HepG2 (cell line): Measurements from ENCODE around the gene SLC2A5. TPM values are rescaled to one million over a fixed set of nuclear protein-coding genes. Genes with fewer than 3 reads are reported as not detected.

Experiments
- ATF7 ChIP-seq, 2 experiments: fragments of 450-650 bp in 1 of 2; sonication (generic) in 1 of 2; formaldehyde crosslinking in 1 of 2; IDR thresholded peaks; 2 replicates each; pipeline versions ENCODE4 v1.4.0 to v1.6.1; 2016 to 2020; ENCODE audit warnings: antibody characterized with exemption in 1 of 2, mild to moderate bottlenecking in 1 of 2, missing genetic modification reagents in 1 of 2
- NBN ChIP-seq: fragments of 450-650 bp; conservative IDR thresholded peaks from 2 replicates; pipeline ENCODE4 v1.6.1; 2017
- NR2F6 ChIP-seq, 2 experiments: IDR thresholded peaks; 2 replicates each; pipeline ENCODE4 v1.6.1; 2016; ENCODE audit warnings: antibody characterized with exemption in 1 of 2, mild to moderate bottlenecking in 1 of 2
- PCBP2 ChIP-seq: fragments of 200-400 bp; formaldehyde crosslinking; optimal IDR thresholded peaks from 2 replicates; pipeline ENCODE3; 2018; ENCODE audit warnings: low read length, low read depth; ENCODE audit not compliant: poor library complexity, severe bottlenecking
- SIX1 ChIP-seq: sonication (generic); formaldehyde crosslinking; IDR thresholded peaks from 2 replicates; pipeline ENCODE4 v1.4.0; 2020; ENCODE audit warnings: missing genetic modification reagents, borderline replicate concordance
- SSRP1 ChIP-seq: IDR thresholded peaks from 2 replicates; pipeline ENCODE4 v1.6.1; 2016; ENCODE audit warnings: control low read depth
- TBX2 ChIP-seq: sonication (generic); formaldehyde crosslinking; IDR thresholded peaks from 2 replicates; pipeline ENCODE4 v1.5.0; 2020; ENCODE audit warnings: missing genetic modification reagents, mild to moderate bottlenecking, borderline replicate concordance
- TCF12 ChIP-seq, 2 experiments: fragments of 450-650 bp in 1 of 2; sonication (generic) in 1 of 2; formaldehyde crosslinking in 1 of 2; IDR thresholded peaks; 2 replicates each; pipeline versions ENCODE4 v1.6.1 to v1.8.0; 2017 to 2022; ENCODE audit warnings: antibody characterized with exemption in 1 of 2, mild to moderate bottlenecking in 1 of 2, missing genetic modification reagents in 1 of 2, moderate library complexity in 1 of 2
- ZNF143 ChIP-seq: sonication (generic); formaldehyde crosslinking; IDR thresholded peaks from 2 replicates; pipeline ENCODE4 v1.4.0; 2020; ENCODE audit warnings: missing genetic modification reagents
- ZNF335 ChIP-seq: sonication (generic); formaldehyde crosslinking; IDR thresholded peaks from 2 replicates; pipeline ENCODE4 v1.4.0; 2020; ENCODE audit warnings: missing genetic modification reagents
- ZNF530 ChIP-seq: sonication (generic); formaldehyde crosslinking; IDR thresholded peaks from 2 replicates; pipeline ENCODE4 v1.5.0; 2020; ENCODE audit warnings: low read depth, mild to moderate bottlenecking, missing genetic modification reagents
- polyA plus RNA-seq, 8 experiments: library from polyadenylated mRNA; depleted of rRNA in 3 of 8; stranded (reverse) in 7 of 8; unstranded in 1 of 8; fragments of >200 nt; fragmentation: Illumina TruSeq in 4 of 8; extraction: Trizol in 4 of 8; gene quantifications; 2 replicates each; pipeline versions ENCODE4 v1.2.1 to v1.2.3, GENCODE V29; 2011 to 2016; ENCODE audit warnings: low read depth in 4 of 8, missing spikeins in 1 of 8, mixed read lengths in 1 of 8; ENCODE audit not compliant: insufficient read depth in 1 of 8
- total RNA-seq, 5 experiments: library from RNA; depleted of rRNA; stranded (reverse); fragments of >200 nt; fragmentation: Illumina TruSeq; extraction: Trizol; gene quantifications; 2 replicates each; pipeline ENCODE4 v1.2.3, GENCODE V29; 2016; ENCODE audit warnings: low read depth in 1 of 5
- TF ChIP-seq, protein P1 (sequence below): sonication (generic); formaldehyde crosslinking; IDR thresholded peaks from 2 replicates; pipeline ENCODE4 v1.5.0; 2020; ENCODE audit warnings: mild to moderate bottlenecking, missing genetic modification reagents
- TF ChIP-seq, protein P2 (sequence below): sonication (generic); formaldehyde crosslinking; IDR thresholded peaks from 2 replicates; pipeline ENCODE4 v1.8.0; 2022; ENCODE audit warnings: missing genetic modification reagents, mild to moderate bottlenecking, moderate library complexity, borderline replicate concordance
- TF ChIP-seq, protein P3 (sequence below): sonication (generic); formaldehyde crosslinking; IDR thresholded peaks from 2 replicates; pipeline ENCODE4 v1.4.0; 2020; ENCODE audit warnings: missing genetic modification reagents, mild to moderate bottlenecking, borderline replicate concordance
- TF ChIP-seq, protein P4 (sequence below): sonication (generic); formaldehyde crosslinking; IDR thresholded peaks from 2 replicates; pipeline ENCODE4 v1.4.0; 2020; ENCODE audit warnings: missing genetic modification reagents, mild to moderate bottlenecking, borderline replicate concordance
- TF ChIP-seq, protein P5 (sequence below): sonication (generic); formaldehyde crosslinking; IDR thresholded peaks from 2 replicates; pipeline ENCODE4 v1.9.0; 2021; ENCODE audit warnings: missing genetic modification reagents, mild to moderate bottlenecking, borderline replicate concordance
- TF ChIP-seq, protein P6 (sequence below): IDR thresholded peaks from 2 replicates; pipeline ENCODE4 v1.6.1; 2018; ENCODE audit warnings: missing genetic modification reagents

Gene SLC2A5
- total and polyA plus RNA-seq, 2 of the 13 experiments (the other 11 are each of a cell fraction or from before 2014, with no cell fraction given): 0.04 to 0.54 TPM

DNA sequence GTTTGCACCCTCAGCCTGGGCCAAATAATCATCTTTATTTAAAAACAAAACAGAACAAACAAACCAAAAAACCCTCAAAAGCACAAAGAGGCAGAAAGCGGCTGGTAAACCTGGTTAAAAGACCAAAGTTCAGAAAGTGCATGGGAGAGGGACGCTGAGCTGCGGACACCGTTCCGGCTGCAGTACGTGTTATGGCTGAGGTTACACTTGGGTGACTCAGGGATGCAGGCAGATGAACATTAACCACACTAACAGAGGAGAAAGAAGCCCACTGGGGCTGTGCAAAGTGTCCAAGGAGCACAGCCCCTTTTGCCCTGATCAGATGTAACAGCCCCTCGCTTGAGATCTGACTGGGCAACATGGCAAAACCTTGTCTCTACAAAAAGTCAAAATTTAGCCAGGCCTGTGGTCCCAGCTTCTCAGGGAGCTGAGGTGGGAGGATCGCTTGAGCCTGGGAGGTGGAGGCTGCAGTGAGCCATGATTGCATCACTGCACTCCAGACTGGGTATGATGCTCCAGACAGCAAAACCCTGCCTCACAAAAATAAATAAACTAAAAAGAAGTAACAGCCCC lies 31.1 kb upstream of the SLC2A5 start (continued):
- TF ChIP-seq TCF12 (IDR thresholded peaks at IDR 0.05) (no peak), TCF12 (CRISPR knock-in tag; IDR thresholded peaks at IDR 0.05) (no peak), PCBP2 (no peak), TBX2 (CRISPR knock-in tag) (peak; percentile 77), ZNF530 (CRISPR knock-in tag) (no peak), ATF7 (IDR thresholded peaks at IDR 0.05) (no peak), ATF7 (CRISPR knock-in tag; IDR thresholded peaks at IDR 0.05) (0 out of 2 replicates have a peak, but pooled peaks have one; percentile 22), NBN (no peak), ZNF143 (no peak), ZNF335 (CRISPR knock-in tag) (no peak), NR2F6 (IDR thresholded peaks at IDR 0.05) (peak; percentile 36; the same call in 1 of the 2 replicates), NR2F6 (CRISPR knock-in tag; IDR thresholded peaks at IDR 0.05) (peak; percentile 52; the same call in 1 of the 2 replicates), SIX1 (CRISPR knock-in tag) (0 out of 2 replicates have a peak, but pooled peaks have one; percentile 20), SSRP1 (CRISPR knock-in tag) (no peak)
- TF ChIP-seq, protein P1, sequence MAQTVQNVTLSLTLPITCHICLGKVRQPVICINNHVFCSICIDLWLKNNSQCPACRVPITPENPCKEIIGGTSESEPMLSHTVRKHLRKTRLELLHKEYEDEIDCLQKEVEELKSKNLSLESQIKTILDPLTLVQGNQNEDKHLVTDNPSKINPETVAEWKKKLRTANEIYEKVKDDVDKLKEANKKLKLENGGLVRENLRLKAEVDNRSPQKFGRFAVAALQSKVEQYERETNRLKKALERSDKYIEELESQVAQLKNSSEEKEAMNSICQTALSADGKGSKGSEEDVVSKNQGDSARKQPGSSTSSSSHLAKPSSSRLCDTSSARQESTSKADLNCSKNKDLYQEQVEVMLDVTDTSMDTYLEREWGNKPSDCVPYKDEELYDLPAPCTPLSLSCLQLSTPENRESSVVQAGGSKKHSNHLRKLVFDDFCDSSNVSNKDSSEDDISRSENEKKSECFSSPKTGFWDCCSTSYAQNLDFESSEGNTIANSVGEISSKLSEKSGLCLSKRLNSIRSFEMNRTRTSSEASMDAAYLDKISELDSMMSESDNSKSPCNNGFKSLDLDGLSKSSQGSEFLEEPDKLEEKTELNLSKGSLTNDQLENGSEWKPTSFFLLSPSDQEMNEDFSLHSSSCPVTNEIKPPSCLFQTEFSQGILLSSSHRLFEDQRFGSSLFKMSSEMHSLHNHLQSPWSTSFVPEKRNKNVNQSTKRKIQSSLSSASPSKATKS (CRISPR knock-in tag): no peak
- TF ChIP-seq, protein P2, sequence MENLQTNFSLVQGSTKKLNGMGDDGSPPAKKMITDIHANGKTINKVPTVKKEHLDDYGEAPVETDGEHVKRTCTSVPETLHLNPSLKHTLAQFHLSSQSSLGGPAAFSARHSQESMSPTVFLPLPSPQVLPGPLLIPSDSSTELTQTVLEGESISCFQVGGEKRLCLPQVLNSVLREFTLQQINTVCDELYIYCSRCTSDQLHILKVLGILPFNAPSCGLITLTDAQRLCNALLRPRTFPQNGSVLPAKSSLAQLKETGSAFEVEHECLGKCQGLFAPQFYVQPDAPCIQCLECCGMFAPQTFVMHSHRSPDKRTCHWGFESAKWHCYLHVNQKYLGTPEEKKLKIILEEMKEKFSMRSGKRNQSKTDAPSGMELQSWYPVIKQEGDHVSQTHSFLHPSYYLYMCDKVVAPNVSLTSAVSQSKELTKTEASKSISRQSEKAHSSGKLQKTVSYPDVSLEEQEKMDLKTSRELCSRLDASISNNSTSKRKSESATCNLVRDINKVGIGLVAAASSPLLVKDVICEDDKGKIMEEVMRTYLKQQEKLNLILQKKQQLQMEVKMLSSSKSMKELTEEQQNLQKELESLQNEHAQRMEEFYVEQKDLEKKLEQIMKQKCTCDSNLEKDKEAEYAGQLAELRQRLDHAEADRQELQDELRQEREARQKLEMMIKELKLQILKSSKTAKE (CRISPR knock-in tag): no peak
- TF ChIP-seq, protein P3, sequence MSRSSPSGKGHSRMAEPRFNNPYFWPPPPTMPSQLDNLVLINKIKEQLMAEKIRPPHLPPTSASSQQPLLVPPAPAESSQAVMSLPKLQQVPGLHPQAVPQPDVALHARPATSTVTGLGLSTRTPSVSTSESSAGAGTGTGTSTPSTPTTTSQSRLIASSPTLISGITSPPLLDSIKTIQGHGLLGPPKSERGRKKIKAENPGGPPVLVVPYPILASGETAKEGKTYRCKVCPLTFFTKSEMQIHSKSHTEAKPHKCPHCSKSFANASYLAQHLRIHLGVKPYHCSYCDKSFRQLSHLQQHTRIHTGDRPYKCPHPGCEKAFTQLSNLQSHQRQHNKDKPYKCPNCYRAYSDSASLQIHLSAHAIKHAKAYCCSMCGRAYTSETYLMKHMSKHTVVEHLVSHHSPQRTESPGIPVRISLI: no peak
- TF ChIP-seq, protein P4, sequence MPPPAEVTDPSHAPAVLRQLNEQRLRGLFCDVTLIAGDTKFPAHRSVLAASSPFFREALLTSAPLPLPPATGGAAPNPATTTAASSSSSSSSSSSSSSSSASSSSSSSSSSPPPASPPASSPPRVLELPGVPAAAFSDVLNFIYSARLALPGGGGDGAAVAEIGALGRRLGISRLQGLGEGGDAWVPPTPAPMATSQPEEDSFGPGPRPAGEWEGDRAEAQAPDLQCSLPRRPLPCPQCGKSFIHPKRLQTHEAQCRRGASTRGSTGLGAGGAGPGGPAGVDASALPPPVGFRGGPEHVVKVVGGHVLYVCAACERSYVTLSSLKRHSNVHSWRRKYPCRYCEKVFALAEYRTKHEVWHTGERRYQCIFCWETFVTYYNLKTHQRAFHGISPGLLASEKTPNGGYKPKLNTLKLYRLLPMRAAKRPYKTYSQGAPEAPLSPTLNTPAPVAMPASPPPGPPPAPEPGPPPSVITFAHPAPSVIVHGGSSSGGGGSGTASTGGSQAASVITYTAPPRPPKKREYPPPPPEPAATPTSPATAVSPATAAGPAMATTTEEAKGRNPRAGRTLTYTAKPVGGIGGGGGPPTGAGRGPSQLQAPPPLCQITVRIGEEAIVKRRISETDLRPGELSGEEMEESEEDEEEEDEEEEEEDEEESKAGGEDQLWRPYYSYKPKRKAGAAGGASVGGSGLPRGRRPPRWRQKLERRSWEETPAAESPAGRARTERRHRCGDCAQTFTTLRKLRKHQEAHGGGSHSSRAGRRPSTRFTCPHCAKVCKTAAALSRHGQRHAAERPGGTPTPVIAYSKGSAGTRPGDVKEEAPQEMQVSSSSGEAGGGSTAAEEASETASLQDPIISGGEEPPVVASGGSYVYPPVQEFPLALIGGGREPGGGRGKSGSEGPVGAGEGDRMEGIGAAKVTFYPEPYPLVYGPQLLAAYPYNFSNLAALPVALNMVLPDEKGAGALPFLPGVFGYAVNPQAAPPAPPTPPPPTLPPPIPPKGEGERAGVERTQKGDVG (CRISPR knock-in tag): no peak
- TF ChIP-seq, protein P5, sequence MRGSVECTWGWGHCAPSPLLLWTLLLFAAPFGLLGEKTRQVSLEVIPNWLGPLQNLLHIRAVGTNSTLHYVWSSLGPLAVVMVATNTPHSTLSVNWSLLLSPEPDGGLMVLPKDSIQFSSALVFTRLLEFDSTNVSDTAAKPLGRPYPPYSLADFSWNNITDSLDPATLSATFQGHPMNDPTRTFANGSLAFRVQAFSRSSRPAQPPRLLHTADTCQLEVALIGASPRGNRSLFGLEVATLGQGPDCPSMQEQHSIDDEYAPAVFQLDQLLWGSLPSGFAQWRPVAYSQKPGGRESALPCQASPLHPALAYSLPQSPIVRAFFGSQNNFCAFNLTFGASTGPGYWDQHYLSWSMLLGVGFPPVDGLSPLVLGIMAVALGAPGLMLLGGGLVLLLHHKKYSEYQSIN: no peak
- TF ChIP-seq, protein P6, sequence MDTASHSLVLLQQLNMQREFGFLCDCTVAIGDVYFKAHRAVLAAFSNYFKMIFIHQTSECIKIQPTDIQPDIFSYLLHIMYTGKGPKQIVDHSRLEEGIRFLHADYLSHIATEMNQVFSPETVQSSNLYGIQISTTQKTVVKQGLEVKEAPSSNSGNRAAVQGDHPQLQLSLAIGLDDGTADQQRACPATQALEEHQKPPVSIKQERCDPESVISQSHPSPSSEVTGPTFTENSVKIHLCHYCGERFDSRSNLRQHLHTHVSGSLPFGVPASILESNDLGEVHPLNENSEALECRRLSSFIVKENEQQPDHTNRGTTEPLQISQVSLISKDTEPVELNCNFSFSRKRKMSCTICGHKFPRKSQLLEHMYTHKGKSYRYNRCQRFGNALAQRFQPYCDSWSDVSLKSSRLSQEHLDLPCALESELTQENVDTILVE (CRISPR knock-in tag): no peak; the same call in 1 of the 2 replicates
